Osteoblast (primary cell): ENCODE measurements around the gene CTRL. TPM values are rescaled to one million over a fixed set of nuclear protein-coding genes. Genes with fewer than 3 reads are reported as not detected.

ENCODE experiments used
- DNase-seq: peaks from one replicate; pipeline ENCODE4 v3.0.0; 2011; ENCODE audit warnings: low spot score, mixed read lengths; ENCODE audit not compliant: insufficient read length; ENCODE audit errors: missing footprints
- H2AFZ ChIP-seq: 2 replicates; pipeline ENCODE4 v1.6.0; 2011; ENCODE audit warnings: mild to moderate bottlenecking, low read length
- H3K27ac ChIP-seq: 2 replicates; pipeline ENCODE4 v1.5.1; 2011; ENCODE audit warnings: mild to moderate bottlenecking, low read depth, low read length, moderate library complexity
- H3K27me3 ChIP-seq: 2 replicates; pipeline ENCODE4 v1.6.0; 2012; ENCODE audit warnings: mild to moderate bottlenecking, control low read depth, inconsistent platforms, low read length, moderate library complexity; ENCODE audit not compliant: insufficient read depth
- H3K36me3 ChIP-seq: 2 replicates; pipeline ENCODE4 v1.5.1; 2011; ENCODE audit warnings: mild to moderate bottlenecking, low read length, control low read depth, moderate library complexity; ENCODE audit not compliant: insufficient read depth
- H3K4me1 ChIP-seq: 2 replicates; pipeline ENCODE4 v1.5.1; 2011; ENCODE audit warnings: mild to moderate bottlenecking, low read length, control low read depth, moderate library complexity; ENCODE audit not compliant: insufficient read depth
- H3K4me2 ChIP-seq: 2 replicates; pipeline ENCODE4 v1.6.0; 2011; ENCODE audit warnings: mild to moderate bottlenecking, low read length; ENCODE audit not compliant: insufficient read depth
- H3K4me3 ChIP-seq: fragments of 200-600 bp; sonication (generic); 3 replicates; pipeline ENCODE4 v1.5.1; 2012; ENCODE audit warnings: mild to moderate bottlenecking, low read length, inconsistent platforms; ENCODE audit not compliant: insufficient read depth
- H3K79me2 ChIP-seq: 2 replicates; pipeline ENCODE4 v1.6.0; 2012; ENCODE audit warnings: mild to moderate bottlenecking, low read length, control low read depth, inconsistent platforms; ENCODE audit not compliant: insufficient read depth
- H3K9me3 ChIP-seq: 2 replicates; pipeline ENCODE4 v1.5.1; 2011; ENCODE audit warnings: low read depth, low read length, control low read depth
- H4K20me1 ChIP-seq: 2 replicates; pipeline ENCODE4 v1.6.0; 2012; ENCODE audit warnings: mild to moderate bottlenecking, low read length, control low read depth; ENCODE audit not compliant: insufficient read depth
- CTCF ChIP-seq: IDR thresholded peaks from 2 replicates; pipeline ENCODE4 v1.5.1; 2011; ENCODE audit warnings: mild to moderate bottlenecking, low read depth, low read length, moderate library complexity; ENCODE audit errors: extremely low read depth
- total RNA-seq: library from RNA; depleted of rRNA; stranded (reverse); fragments of >200 nt; gene quantifications from 2 replicates; pipeline ENCODE4 v1.2.3, GENCODE V29; 2012

The CTRL gene
- total RNA-seq, 1 donor, result 0.36 TPM

GRCh38 chr16:67934306-67935100, 2.8 kb upstream of the CTRL start:
- H3K36me3 ChIP-seq, result peaks cover 16% of the 10 kb centered on the region
- H3K4me3 ChIP-seq, result peak overlapping the region; percentile 100
- no peak overlapping the region for H2AFZ ChIP-seq
- H3K4me1 ChIP-seq, result peaks cover 21% of the 10 kb centered on the region
- DNase-seq, result peak; percentile 88
- no peaks in the 10 kb centered on the region for H3K27me3 ChIP-seq
- H4K20me1 ChIP-seq, result peaks cover 7% of the 10 kb centered on the region
- no peak for TF ChIP-seq CTCF
- peak overlapping the region; percentile 61 for H3K27ac ChIP-seq
- H3K4me2 ChIP-seq, result peak overlapping the region; percentile 91
- peaks cover 20% of the 10 kb centered on the region for H3K79me2 ChIP-seq
- no peaks in the 10 kb centered on the region for H3K9me3 ChIP-seq

GRCh38 chr16:67933805-67934204, 2.1 kb upstream of the CTRL start:
- Histone ChIP-seq H4K20me1 (peaks cover 13% of the 10 kb centered on the region), H3K36me3 (peaks cover 16% of the 10 kb centered on the region), H3K9me3 (no peaks in the 10 kb centered on the region), H3K79me2 (peaks cover 17% of the 10 kb centered on the region), H2AFZ (no peak overlapping the region), H3K27ac (no peak overlapping the region), H3K4me1 (peaks cover 21% of the 10 kb centered on the region), H3K27me3 (no peaks in the 10 kb centered on the region), H3K4me3 (no peak overlapping the region), H3K4me2 (no peak overlapping the region)
- DNase-seq, result peak; percentile 75
- TF ChIP-seq CTCF, result no peak

- DNase-seq, result peak; percentile 25
- no peak for TF ChIP-seq CTCF
- peaks cover 20% of the 10 kb centered on the region for H3K79me2 ChIP-seq
- no peak overlapping the region for H3K4me2 ChIP-seq
- H3K4me1 ChIP-seq, result peaks cover 20% of the 10 kb centered on the region
- peaks cover 28% of the 10 kb centered on the region for H3K36me3 ChIP-seq
- peaks cover 25% of the 10 kb centered on the region for H4K20me1 ChIP-seq
- H3K27ac ChIP-seq, result no peak overlapping the region
- H2AFZ ChIP-seq, result no peak overlapping the region
- H3K27me3 ChIP-seq, result no peaks in the 10 kb centered on the region
- no peaks in the 10 kb centered on the region for H3K9me3 ChIP-seq
- no peak overlapping the region for H3K4me3 ChIP-seq
Observed at GRCh38 chr16:67932462-67932840, 789 bp upstream of the CTRL start.

GRCh38 chr16:67930678-67931211, 917 bp downstream of the CTRL start:
- H4K20me1 ChIP-seq, result peaks cover 42% of the 10 kb centered on the region
- no peak for TF ChIP-seq CTCF
- H3K27me3 ChIP-seq, result no peaks in the 10 kb centered on the region
- no peak overlapping the region for H2AFZ ChIP-seq
- H3K36me3 ChIP-seq, result peaks cover 31% of the 10 kb centered on the region
- H3K9me3 ChIP-seq, result no peaks in the 10 kb centered on the region
- peaks cover 25% of the 10 kb centered on the region for H3K4me1 ChIP-seq
- peak; percentile 65 for DNase-seq
- no peak overlapping the region for H3K27ac ChIP-seq
- no peak overlapping the region for H3K4me2 ChIP-seq
- no peak overlapping the region for H3K4me3 ChIP-seq
- H3K79me2 ChIP-seq, result peaks cover 12% of the 10 kb centered on the region
